GM19397 (cell line): ENCODE results near the gene RPTOR.
"Not testable (repeated sequence)": the region's sequence is repeated elsewhere in the genome, so short reads cannot be mapped to it uniquely, and the experiment has no call there.

ENCODE experiments used
- ATAC-seq: cut with Tn5 transposase; IDR thresholded peaks from one replicate; pipeline ENCODE4 v1.9.1; 2021; ENCODE audit warnings: mild to moderate bottlenecking, moderate library complexity; ENCODE audit not compliant: unreplicated experiment

RPTOR gene

GRCh38 chr17:80737106-80738019 lies 192.7 kb downstream of the RPTOR start:
- peak; percentile 77 for ATAC-seq

- peak; percentile 9 for ATAC-seq
Measured at GRCh38 chr17:80738020-80738808, 193.6 kb downstream of the RPTOR start.

- ATAC-seq = no peak
Measured at GRCh38 chr17:80738987-80739730, 194.5 kb downstream of the RPTOR start.

- no peak for ATAC-seq
Measured at GRCh38 chr17:80740141-80740540, 195.5 kb downstream of the RPTOR start.

GRCh38 chr17:80742091-80742490 lies 197.5 kb downstream of the RPTOR start:
- ATAC-seq = no peak

- ATAC-seq = no peak
Measured at GRCh38 chr17:80742581-80743180, 198.0 kb downstream of the RPTOR start.

- ATAC-seq = no peak
Measured at GRCh38 chr17:80743181-80743771, 198.6 kb downstream of the RPTOR start.

- not testable (repeated sequence) for ATAC-seq
Measured at GRCh38 chr17:80743973-80744372, 199.3 kb downstream of the RPTOR start.

GRCh38 chr17:80744725-80745124 lies 200.1 kb downstream of the RPTOR start:
- not testable (repeated sequence) for ATAC-seq

GRCh38 chr17:80745183-80745582 lies 200.5 kb downstream of the RPTOR start:
- ATAC-seq = no peak

- no peak for ATAC-seq
Measured at GRCh38 chr17:80746262-80746935, 201.8 kb downstream of the RPTOR start.

- ATAC-seq = no peak
Measured at GRCh38 chr17:80747469-80747868, 202.8 kb downstream of the RPTOR start.

- no peak for ATAC-seq
Measured at GRCh38 chr17:80749611-80750010, 205.0 kb downstream of the RPTOR start.

GRCh38 chr17:80750263-80750662 lies 205.6 kb downstream of the RPTOR start:
- no peak for ATAC-seq

- no peak for ATAC-seq
Measured at GRCh38 chr17:80751070-80751945, 206.7 kb downstream of the RPTOR start.

- no peak for ATAC-seq
Measured at GRCh38 chr17:80751946-80752581, 207.4 kb downstream of the RPTOR start.

GRCh38 chr17:80753685-80754345 lies 209.2 kb downstream of the RPTOR start:
- ATAC-seq = no peak

GRCh38 chr17:80754846-80755245 lies 210.2 kb downstream of the RPTOR start:
- no peak for ATAC-seq
